ENCODE measurements around the gene FBXO42. TPM values are rescaled to one million over a fixed set of nuclear protein-coding genes. Genes with fewer than 3 reads are reported as not detected.

Gene FBXO42
- total RNA-seq, 2 experiments from 2014 or later = 14.3 to 14.9 TPM

DNA sequence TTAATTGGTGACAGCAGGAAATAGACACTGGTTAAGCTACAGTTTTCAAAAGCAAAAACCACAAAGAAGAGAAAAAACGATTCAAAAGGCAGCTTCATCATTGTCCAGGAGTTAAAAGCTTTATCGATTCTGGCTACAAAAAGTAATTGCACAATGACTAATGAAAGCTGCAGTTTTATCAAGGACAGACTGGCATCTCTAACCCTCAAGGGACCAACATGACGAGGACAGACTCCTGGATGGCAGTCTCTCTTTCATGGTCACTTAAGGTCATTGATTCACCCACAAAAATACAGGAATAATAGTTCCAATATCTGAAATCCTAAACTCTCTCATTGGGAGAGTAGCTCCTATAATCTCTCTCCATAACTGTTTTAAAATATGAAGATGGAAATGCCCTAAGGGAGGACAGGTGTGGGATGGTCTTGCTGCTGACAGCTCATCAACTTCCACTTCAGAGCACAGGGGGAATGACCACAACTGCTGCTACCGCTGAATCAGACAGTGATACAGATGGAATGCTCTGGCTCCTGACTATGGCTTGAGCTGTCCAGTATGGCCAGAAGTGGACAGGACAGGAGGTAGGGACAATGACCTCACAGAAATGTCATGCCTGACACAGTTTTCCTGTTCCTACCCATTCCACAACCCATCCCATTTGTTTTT lies 97.9 kb downstream of the FBXO42 start:
- Mint-ChIP-seq H3K4me1 (ENCODE audit: low read depth) (peaks cover 12% of the 10 kb centered on the region), H3K36me3 (ENCODE audit: low read depth) (peaks cover 80% of the 10 kb centered on the region), H3K9me3 (no peaks in the 10 kb centered on the region), H3K27me3 (no peaks in the 10 kb centered on the region), H3K4me3 (no peak overlapping the region), H3K27ac (peak overlapping the region; percentile 44)
- ChIA-PET CTCF (no interaction called here), POLR2A (no interaction called here)
- Histone ChIP-seq H3K36me3 (ENCODE audit: insufficient read depth, low read length) (peaks cover 67% of the 10 kb centered on the region), H3K4me3 (ENCODE audit: low read length) (no peak overlapping the region), H3K27ac (ENCODE audit: low read depth in 1 of 2, low read length in 2 of 2) (no peak overlapping the region), H3K4me1 (ENCODE audit: insufficient read depth, low read length) (peaks cover 4% of the 10 kb centered on the region), H3K9me3 (ENCODE audit: control insufficient read depth in 1 of 2, insufficient read depth in 1 of 2, low read length in 2 of 2) (no peaks in the 10 kb centered on the region), H3K27me3 (ENCODE audit: control insufficient read depth in 1 of 2, insufficient read depth in 2 of 2, low read length in 2 of 2) (no peaks in the 10 kb centered on the region)
- intact Hi-C loops (cut with DNase I, micrococcal nuclease) = no loop called here
- no peak for ATAC-seq (ENCODE audit: poor library complexity)
- DNase-seq = no peak
- TF ChIP-seq, protein P1, sequence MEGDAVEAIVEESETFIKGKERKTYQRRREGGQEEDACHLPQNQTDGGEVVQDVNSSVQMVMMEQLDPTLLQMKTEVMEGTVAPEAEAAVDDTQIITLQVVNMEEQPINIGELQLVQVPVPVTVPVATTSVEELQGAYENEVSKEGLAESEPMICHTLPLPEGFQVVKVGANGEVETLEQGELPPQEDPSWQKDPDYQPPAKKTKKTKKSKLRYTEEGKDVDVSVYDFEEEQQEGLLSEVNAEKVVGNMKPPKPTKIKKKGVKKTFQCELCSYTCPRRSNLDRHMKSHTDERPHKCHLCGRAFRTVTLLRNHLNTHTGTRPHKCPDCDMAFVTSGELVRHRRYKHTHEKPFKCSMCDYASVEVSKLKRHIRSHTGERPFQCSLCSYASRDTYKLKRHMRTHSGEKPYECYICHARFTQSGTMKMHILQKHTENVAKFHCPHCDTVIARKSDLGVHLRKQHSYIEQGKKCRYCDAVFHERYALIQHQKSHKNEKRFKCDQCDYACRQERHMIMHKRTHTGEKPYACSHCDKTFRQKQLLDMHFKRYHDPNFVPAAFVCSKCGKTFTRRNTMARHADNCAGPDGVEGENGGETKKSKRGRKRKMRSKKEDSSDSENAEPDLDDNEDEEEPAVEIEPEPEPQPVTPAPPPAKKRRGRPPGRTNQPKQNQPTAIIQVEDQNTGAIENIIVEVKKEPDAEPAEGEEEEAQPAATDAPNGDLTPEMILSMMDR (IDR thresholded peaks at IDR 0.05) = no peak

DNA sequence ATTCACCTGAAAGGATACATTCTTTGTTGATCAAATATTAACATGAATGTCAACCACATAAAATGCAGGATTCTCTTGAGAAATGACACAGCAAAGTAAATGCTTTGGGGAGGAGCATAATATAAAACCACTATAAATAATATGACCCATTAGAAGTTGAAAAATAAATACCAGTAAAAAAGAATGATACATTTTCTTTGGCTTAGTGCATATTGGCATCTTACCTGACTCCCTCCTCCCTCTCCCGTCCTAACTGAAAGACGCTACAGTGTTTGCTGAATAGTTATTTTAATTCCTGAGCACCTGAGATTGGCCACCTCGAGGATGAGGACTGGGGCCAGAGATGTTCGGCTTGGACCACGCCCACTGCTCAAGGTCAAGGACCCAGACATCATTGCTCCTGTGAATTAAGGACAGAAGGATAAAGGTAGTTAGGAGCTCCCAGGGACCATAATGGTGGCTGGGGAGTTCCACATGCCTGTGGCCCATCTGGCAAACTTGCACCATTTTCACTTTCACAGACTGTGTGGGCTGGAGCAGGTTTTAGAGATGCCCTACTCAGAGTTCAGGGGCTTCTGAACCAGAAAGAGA lies 98.9 kb downstream of the FBXO42 start:
- no peaks in the 10 kb centered on the region for H3K27me3 Mint-ChIP-seq
- H3K4me3 Mint-ChIP-seq = no peak overlapping the region
- Histone ChIP-seq H3K4me1 (ENCODE audit: insufficient read depth, low read length) (peaks cover 4% of the 10 kb centered on the region), H3K27me3 (ENCODE audit: control insufficient read depth in 1 of 2, insufficient read depth in 2 of 2, low read length in 2 of 2) (no peaks in the 10 kb centered on the region), H3K9me3 (ENCODE audit: control insufficient read depth in 1 of 2, insufficient read depth in 1 of 2, low read length in 2 of 2) (no peaks in the 10 kb centered on the region), H3K4me3 (ENCODE audit: low read length) (no peak overlapping the region), H3K27ac (ENCODE audit: low read depth in 1 of 2, low read length in 2 of 2) (no peak overlapping the region), H3K36me3 (ENCODE audit: insufficient read depth, low read length) (peaks cover 74% of the 10 kb centered on the region)
- H3K27ac Mint-ChIP-seq = peak overlapping the region; percentile 36
- intact Hi-C loops (cut with DNase I, micrococcal nuclease) = no loop called here
- peaks cover 22% of the 10 kb centered on the region for H3K4me1 Mint-ChIP-seq (ENCODE audit: low read depth)
- CTCF ChIA-PET = no interaction called here
- no peak for DNase-seq
- POLR2A ChIA-PET = no interaction called here
- H3K9me3 Mint-ChIP-seq = no peaks in the 10 kb centered on the region
- TF ChIP-seq, protein P1 (IDR thresholded peaks at IDR 0.05) = no peak
- peaks cover 83% of the 10 kb centered on the region for H3K36me3 Mint-ChIP-seq (ENCODE audit: low read depth)
- ATAC-seq (ENCODE audit: poor library complexity) = no peak

DNA sequence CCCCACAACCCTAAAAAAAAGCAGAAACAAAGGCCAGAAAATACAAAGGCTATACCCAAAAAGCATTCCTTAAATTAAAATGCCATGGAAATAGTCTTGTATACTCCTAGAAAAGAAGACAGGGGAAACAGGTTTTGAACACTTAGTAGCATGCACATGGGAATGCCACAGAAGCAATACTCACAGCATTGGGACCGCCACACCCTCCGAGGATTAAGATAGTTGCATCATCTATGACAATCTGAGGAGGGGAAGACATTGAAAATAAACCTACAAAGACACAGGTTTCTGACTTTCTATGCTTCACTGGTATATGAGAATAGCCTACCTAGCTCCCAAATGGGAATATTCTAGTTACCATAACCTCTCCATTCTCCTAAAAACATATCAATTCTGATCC lies 99.4 kb downstream of the FBXO42 start:
- Mint-ChIP-seq H3K36me3 (ENCODE audit: low read depth) (peaks cover 83% of the 10 kb centered on the region), H3K9me3 (no peaks in the 10 kb centered on the region), H3K27ac (peak overlapping the region; percentile 36), H3K27me3 (no peaks in the 10 kb centered on the region), H3K4me1 (ENCODE audit: low read depth) (peaks cover 22% of the 10 kb centered on the region), H3K4me3 (no peak overlapping the region)
- no peak overlapping the region for H3K4me3 ChIP-seq (ENCODE audit: low read length)
- ChIA-PET CTCF (interaction anchor here (0.6 kb wide), 1 partner anchor 56 kb away, joined by 3 read pairs; no protein-coding TSS in a partner anchor), POLR2A (no interaction called here)
- H3K9me3 ChIP-seq (ENCODE audit: control insufficient read depth in 1 of 2, insufficient read depth in 1 of 2, low read length in 2 of 2) = no peaks in the 10 kb centered on the region
- TF ChIP-seq, protein P1 (IDR thresholded peaks at IDR 0.05) = no peak
- H3K36me3 ChIP-seq (ENCODE audit: insufficient read depth, low read length) = peaks cover 78% of the 10 kb centered on the region
- H3K27me3 ChIP-seq (ENCODE audit: control insufficient read depth in 1 of 2, insufficient read depth in 2 of 2, low read length in 2 of 2) = no peaks in the 10 kb centered on the region
- DNase-seq (no peak), ATAC-seq (ENCODE audit: poor library complexity) (no peak)
- H3K4me1 ChIP-seq (ENCODE audit: insufficient read depth, low read length) = peaks cover 4% of the 10 kb centered on the region
- intact Hi-C loops (cut with DNase I, micrococcal nuclease) = no loop called here
- H3K27ac ChIP-seq (ENCODE audit: low read depth in 1 of 2, low read length in 2 of 2) = no peak overlapping the region

All from CD4-positive, alpha-beta T cell (primary cell).